HL-60 (cell line): Measurements from ENCODE around the gene HOXC12.

Experiments used
- DNase-seq, 2 experiments: peaks; one replicate each; pipeline ENCODE4 v3.0.0-alpha.2; 2010 to 2020; ENCODE audit warnings: low read depth in 1 of 2, low spot score in 1 of 2
- H3K27ac ChIP-seq: fragments of 250-450 bp; sonication (Bioruptor Pico); replicated peaks from 2 replicates; pipeline ENCODE4 v1.5.1; 2020; ENCODE audit warnings: mild to moderate bottlenecking, moderate library complexity
- H3K27me3 ChIP-seq: fragments of 250-450 bp; sonication (Bioruptor Pico); 2 replicates; pipeline ENCODE4 v1.5.1; 2021; ENCODE audit warnings: mild to moderate bottlenecking, moderate library complexity; ENCODE audit not compliant: insufficient read depth, poor library complexity, severe bottlenecking
- H3K4me3 ChIP-seq: replicated peaks from 2 replicates; pipeline ENCODE4 v1.5.1; 2011; ENCODE audit warnings: mild to moderate bottlenecking, control low read depth, low read length; ENCODE audit not compliant: insufficient read depth
- CTCF ChIP-seq: IDR thresholded peaks from one replicate; pipeline ENCODE4 v1.5.1; 2011; ENCODE audit warnings: low read length, control low read depth, inconsistent platforms; ENCODE audit not compliant: insufficient read depth
- GABPA ChIP-seq: IDR thresholded peaks from 2 replicates; pipeline ENCODE4 v1.6.1; 2012; ENCODE audit warnings: low read depth
- POLR2AphosphoS5 ChIP-seq: IDR thresholded peaks from 2 replicates; pipeline ENCODE4 v1.6.1; 2012; ENCODE audit warnings: low read depth
- SPI1 ChIP-seq: IDR thresholded peaks from 2 replicates; pipeline ENCODE4 v1.6.1; 2012; ENCODE audit warnings: low read depth, mild to moderate bottlenecking, borderline replicate concordance
- TF ChIP-seq, protein P1 (sequence below): IDR thresholded peaks from 2 replicates; pipeline ENCODE4 v1.6.1; 2012; ENCODE audit warnings: low read depth; ENCODE audit not compliant: insufficient replicate concordance

Gene HOXC12

DNA sequence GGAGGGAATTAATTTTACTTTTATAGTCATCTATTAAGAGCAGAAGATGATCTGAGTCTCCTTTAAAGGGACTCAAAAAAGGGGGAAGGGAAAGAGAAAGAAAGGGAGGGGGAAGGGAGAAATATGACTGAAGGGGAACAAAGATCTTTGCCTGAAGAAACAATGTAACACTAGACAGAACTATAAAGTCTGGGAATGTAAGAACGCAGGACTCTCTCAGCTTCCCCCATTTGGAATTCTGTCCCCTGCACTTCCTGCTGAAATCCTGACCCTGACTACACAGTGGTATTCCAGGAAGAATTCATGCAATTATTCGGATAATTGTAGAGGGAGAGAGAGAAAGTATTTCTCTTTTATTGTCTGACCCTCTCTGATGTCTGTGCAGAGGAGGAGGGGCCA is 9.6 kb downstream of the HOXC12 start:
- Histone ChIP-seq H3K27me3 (peaks cover 100% of the 10 kb centered on the region), H3K4me3 (no peak overlapping the region), H3K27ac (no peak overlapping the region)
- DNase-seq, result no peak
- TF ChIP-seq, protein P1, sequence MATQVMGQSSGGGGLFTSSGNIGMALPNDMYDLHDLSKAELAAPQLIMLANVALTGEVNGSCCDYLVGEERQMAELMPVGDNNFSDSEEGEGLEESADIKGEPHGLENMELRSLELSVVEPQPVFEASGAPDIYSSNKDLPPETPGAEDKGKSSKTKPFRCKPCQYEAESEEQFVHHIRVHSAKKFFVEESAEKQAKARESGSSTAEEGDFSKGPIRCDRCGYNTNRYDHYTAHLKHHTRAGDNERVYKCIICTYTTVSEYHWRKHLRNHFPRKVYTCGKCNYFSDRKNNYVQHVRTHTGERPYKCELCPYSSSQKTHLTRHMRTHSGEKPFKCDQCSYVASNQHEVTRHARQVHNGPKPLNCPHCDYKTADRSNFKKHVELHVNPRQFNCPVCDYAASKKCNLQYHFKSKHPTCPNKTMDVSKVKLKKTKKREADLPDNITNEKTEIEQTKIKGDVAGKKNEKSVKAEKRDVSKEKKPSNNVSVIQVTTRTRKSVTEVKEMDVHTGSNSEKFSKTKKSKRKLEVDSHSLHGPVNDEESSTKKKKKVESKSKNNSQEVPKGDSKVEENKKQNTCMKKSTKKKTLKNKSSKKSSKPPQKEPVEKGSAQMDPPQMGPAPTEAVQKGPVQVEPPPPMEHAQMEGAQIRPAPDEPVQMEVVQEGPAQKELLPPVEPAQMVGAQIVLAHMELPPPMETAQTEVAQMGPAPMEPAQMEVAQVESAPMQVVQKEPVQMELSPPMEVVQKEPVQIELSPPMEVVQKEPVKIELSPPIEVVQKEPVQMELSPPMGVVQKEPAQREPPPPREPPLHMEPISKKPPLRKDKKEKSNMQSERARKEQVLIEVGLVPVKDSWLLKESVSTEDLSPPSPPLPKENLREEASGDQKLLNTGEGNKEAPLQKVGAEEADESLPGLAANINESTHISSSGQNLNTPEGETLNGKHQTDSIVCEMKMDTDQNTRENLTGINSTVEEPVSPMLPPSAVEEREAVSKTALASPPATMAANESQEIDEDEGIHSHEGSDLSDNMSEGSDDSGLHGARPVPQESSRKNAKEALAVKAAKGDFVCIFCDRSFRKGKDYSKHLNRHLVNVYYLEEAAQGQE, result no peak
- TF ChIP-seq POLR2AphosphoS5 (no peak), GABPA (no peak), CTCF (no peak), SPI1 (no peak)

DNA sequence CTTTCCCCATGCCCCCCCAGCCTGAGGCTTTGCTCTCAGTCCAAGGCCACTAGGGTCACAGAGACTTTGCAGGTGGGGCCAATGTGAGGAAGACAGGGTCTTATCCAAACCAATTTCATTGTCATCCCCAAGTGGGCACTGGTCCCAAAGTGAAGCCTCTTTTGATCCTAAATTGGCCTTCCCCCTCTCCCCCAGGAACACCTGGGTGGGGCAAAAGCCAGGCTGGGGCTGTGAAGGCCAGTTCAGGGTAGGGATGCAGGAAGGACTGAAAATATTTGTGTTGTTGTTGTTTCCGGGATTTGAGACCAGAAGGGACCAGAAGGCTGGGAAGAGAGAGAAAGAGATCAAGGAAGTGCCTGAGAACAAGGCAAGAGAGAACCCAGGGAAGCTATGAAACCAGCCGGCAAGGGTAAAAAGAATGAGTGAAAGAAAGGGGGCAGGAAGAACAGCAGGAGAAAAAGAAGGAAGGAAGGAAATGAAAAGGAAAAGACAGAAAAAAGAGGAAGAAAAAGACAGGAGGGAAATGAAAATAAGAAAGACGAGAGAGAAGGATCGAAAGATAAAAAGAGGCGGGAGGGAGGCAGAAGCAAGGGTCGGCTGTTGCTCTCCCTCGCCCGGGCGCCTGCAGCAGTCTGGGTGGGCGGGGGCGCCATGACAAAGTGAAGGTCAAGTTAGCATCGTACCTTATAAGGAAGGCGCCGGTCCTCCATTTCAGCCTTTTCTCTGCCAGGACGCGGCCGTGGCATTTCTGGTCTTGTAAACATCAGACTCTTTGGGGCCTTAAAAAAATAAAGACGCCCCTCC is 10.8 kb downstream of the HOXC12 start:
- Histone ChIP-seq H3K27me3 (peaks cover 100% of the 10 kb centered on the region), H3K4me3 (no peak overlapping the region)

GRCh38 chr12:53966085-53966384 is 11.3 kb downstream of the HOXC12 start:
- TF ChIP-seq, protein P1, result no peak
- TF ChIP-seq GABPA (no peak), CTCF (no peak), SPI1 (no peak), POLR2AphosphoS5 (no peak)
- no peak overlapping the region for H3K27ac ChIP-seq
- no peak for DNase-seq
- H3K27me3 ChIP-seq, result peaks cover 100% of the 10 kb centered on the region
- H3K4me3 ChIP-seq, result no peak overlapping the region

More for the DNA sequence above, 10.8 kb downstream of the HOXC12 start:
- no peak overlapping the region for H3K27ac ChIP-seq
- TF ChIP-seq, protein P1, result no peak
- TF ChIP-seq POLR2AphosphoS5 (no peak), CTCF (no peak)
- no peak for DNase-seq
